Left colon (tissue), 2 donors: ENCODE measurements around the gene PANK4. TPM values are rescaled to one million over a fixed set of nuclear protein-coding genes. Genes with fewer than 3 reads are reported as not detected.
"Not testable (repeated sequence)": the region's sequence is repeated elsewhere in the genome, so short reads cannot be mapped to it uniquely, and the experiment has no call there.

ENCODE experiments used
- ATAC-seq: fragments of 200-7000 bp; cut with Tn5 transposase; one replicate; pipeline ENCODE4 v1.9.1; 2020; ENCODE audit warnings: mild to moderate bottlenecking, moderate library complexity
- DNase-seq, 2 donors: peaks; one replicate each; pipeline ENCODE4 v3.0.0-alpha.2; 2020
- intact Hi-C, 2 donors: fragments of 100-400 bp; cut with DNase I in 1 of 2; cut with micrococcal nuclease in 1 of 2; formaldehyde crosslinking; loops; one replicate each; pipeline versions ENCODE4 v1.11.2 to v1.14.0; 2022; cut with DNase I, micrococcal nuclease
- total RNA-seq, 2 donors: library from RNA; stranded (reverse); fragmentation: NEBNext Ultra II Directional; extraction: Animal tissue kit (Norgen Biotek cat#: 25700); gene quantifications; one replicate each; pipeline ENCODE4 v1.2.1, GENCODE V29; 2021
- donor health status: DM: no; HTN: no; CAD: no.
- donor health status: DM: yes; HTN: yes; CAD: no.

Gene PANK4
- total RNA-seq, 2 donors from 2014 or later = 29.4 to 32.6 TPM

DNA sequence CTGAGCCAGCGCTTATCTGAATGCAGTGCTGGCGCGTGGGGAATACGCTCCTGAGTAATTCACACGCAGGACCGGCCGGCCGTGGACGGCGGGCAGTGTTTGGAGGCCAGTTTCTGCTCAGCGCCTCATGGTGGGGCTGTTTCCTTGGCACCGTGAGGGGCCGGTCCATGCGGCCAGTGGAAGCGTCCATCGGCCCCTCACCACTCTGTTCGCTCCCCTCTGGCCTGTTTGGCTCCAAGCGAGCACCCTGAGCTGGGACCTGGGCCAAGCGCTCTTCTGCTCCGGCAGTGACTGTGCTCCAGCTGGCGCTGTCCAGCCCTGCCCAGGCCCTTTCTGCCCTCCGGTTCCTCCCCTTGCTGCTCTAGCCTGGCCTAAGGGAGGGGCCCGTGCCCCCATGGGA lies 66.6 kb downstream of the PANK4 start:
- intact Hi-C loops = no loop called here
- DNase-seq (no peak), ATAC-seq (peak; percentile 30)

DNA sequence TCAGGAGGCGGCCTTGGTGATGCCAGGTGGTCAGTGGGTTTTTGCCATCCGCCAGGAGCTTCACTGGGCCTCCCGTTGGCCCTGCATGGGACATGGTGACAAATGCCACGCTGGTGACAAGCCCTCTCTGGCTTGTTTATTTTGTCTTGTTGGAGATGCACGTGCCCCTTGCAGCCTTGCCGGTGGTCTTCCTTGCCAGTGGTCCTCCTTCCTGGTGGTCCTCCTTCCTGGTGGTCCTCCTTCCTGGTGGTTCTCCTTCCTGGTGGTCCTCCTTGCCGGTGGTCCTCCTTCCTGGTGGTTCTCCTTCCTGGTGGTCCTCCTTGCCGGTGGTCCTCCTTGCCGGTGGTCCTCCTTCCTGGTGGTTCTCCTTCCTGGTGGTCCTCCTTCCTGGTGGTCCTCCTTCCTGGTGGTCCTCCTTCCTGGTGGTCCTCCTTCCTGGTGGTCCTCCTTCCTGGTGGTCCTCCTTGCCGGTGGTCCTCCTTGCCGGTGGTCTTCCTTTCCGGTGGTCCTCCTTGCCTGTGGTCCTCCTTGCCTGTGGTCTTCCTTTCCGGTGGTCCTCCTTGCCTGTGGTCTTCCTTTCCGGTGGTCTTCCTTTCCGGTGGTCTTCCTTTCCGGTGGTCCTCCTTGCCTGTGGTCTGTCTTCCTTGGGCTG lies 67.2 kb downstream of the PANK4 start:
- DNase-seq, intact Hi-C loops, ATAC-seq: not testable (repeated sequence)

DNA sequence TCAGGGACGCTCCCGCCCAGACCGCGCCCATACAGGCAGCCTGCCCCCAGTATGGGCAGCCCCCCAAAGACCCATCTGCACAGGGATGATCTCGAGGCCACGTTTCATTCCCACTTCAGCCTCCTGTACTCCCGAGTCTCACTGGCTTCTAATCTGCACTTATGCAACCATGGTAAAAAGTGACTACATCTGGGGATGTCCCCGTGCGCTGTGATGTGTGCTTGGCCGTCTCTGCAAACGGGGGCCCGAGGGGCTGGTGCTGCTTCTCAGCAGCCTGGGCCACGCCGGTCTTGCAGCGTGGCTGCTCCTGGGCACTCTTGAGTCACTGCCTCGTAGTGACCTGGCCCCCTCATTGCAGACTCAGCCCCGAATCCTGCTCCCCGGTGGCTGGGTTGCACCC lies 67.7 kb downstream of the PANK4 start:
- no peak for DNase-seq
- intact Hi-C loops = no loop called here
- no peak for ATAC-seq

Other genes with a start within 250 kb of the PANK4 start
- gene MORN1, start 135.0 kb downstream of the PANK4 start, total RNA-seq = 10 to 100 TPM; 11.0 to 15.2 TPM
- gene RER1, start 134.8 kb downstream of the PANK4 start, total RNA-seq = 100 to 1,000 TPM; 191 to 221 TPM
- 10 to 100 TPM; 17.8 to 19.9 TPM for gene PEX10, start 114.0 kb downstream of the PANK4 start, total RNA-seq
- gene PLCH2, start 50.3 kb downstream of the PANK4 start, total RNA-seq = 1 to 10 TPM; 3.6 to 4.6 TPM
- gene HES5, start 3.7 kb upstream of the PANK4 start, total RNA-seq = 1 to 10 TPM; 2.7 to 6.2 TPM
- gene TNFRSF14, start 29.8 kb upstream of the PANK4 start, total RNA-seq = 100 to 1,000 TPM; 142 to 178 TPM
- gene PRXL2B, start 60.2 kb upstream of the PANK4 start, total RNA-seq = 10 to 100 TPM; 73.9 to 86.3 TPM
- gene MMEL1, start 106.4 kb upstream of the PANK4 start, total RNA-seq = 10 to 100 TPM in 1 of 2 donors, 1 to 10 TPM in 1; 7.8 to 11.5 TPM